ENCODE results near the gene RCCD1. TPM values are rescaled to one million over a fixed set of nuclear protein-coding genes. Genes with fewer than 3 reads are reported as not detected.

The RCCD1 gene
- total RNA-seq, 1 experiment from 2014 or later = 26.1 TPM

GRCh38 chr15:91007266-91007665, 52.6 kb downstream of the RCCD1 start:
- Mint-ChIP-seq H3K27me3 (ENCODE audit: low read depth) (no peaks in the 10 kb centered on the region; the same call in 1 of the 2 replicates), H3K9me3 (no peaks in the 10 kb centered on the region), H3K4me3 (no peak overlapping the region), H3K36me3 (peaks cover 36% of the 10 kb centered on the region), H3K27ac (no peak overlapping the region), H3K4me1 (no peaks in the 10 kb centered on the region)
- CTCF ChIA-PET = interaction anchor here (1.7 kb wide), 2 partner anchors 49 to 50 kb away, joined by 3 to 4 read pairs; no protein-coding TSS in a partner anchor
- DNase-seq (ENCODE audit: low spot score) (no peak), ATAC-seq (no peak)
- TF ChIP-seq CBFB (CRISPR knock-in tag; IDR thresholded peaks at IDR 0.05; ENCODE audit: low read depth) = no peak
- TF ChIP-seq, protein P1, sequence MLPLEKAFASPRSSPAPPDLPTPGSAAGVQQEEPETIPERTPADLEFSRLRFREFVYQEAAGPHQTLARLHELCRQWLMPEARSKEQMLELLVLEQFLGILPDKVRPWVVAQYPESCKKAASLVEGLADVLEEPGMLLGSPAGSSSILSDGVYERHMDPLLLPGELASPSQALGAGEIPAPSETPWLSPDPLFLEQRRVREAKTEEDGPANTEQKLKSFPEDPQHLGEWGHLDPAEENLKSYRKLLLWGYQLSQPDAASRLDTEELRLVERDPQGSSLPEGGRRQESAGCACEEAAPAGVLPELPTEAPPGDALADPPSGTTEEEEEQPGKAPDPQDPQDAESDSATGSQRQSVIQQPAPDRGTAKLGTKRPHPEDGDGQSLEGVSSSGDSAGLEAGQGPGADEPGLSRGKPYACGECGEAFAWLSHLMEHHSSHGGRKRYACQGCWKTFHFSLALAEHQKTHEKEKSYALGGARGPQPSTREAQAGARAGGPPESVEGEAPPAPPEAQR (CRISPR knock-in tag; IDR thresholded peaks at IDR 0.05) = no peak
- TF ChIP-seq ZMAT4 (CRISPR knock-in tag; IDR thresholded peaks at IDR 0.05) = no peak
- POLR2A ChIA-PET = no interaction called here

Other genes starting within 250 kb of the RCCD1 start
- 29.9 to 40.5 TPM (median 34.8 TPM) in 3 replicates for gene BLM, start 237.5 kb upstream of the RCCD1 start, total RNA-seq (2021)
- 36.8 to 46.3 TPM (median 38.6 TPM) in 3 replicates for gene FURIN, start 86.3 kb upstream of the RCCD1 start, total RNA-seq (2021)
- 9.7 to 10.2 TPM (median 10.0 TPM) in 3 replicates for gene FES, start 70.4 kb upstream of the RCCD1 start, total RNA-seq (2021)
- 27.9 to 31.5 TPM (median 31.0 TPM) in 3 replicates for gene MAN2A2, start 51.6 kb upstream of the RCCD1 start, total RNA-seq (2021)
- 16.4 to 23.6 TPM (median 21.7 TPM) in 3 replicates for gene HDDC3, start 22.3 kb upstream of the RCCD1 start, total RNA-seq (2021)
- 92.1 to 102 TPM (median 101 TPM) in 3 replicates for gene UNC45A, start 19.6 kb upstream of the RCCD1 start, total RNA-seq (2021)
- gene PRC1, start 39.7 kb downstream of the RCCD1 start, total RNA-seq (2021) = 114 to 130 TPM (median 121 TPM) in 3 replicates
- 18.1 to 21.1 TPM (median 20.7 TPM) in 3 replicates for gene VPS33B, start 67.7 kb downstream of the RCCD1 start, total RNA-seq (2021)
- 0.64 to 1.4 TPM (median 0.82 TPM) in 3 replicates for gene SV2B, start 145.4 kb downstream of the RCCD1 start, total RNA-seq (2021)

Data from WTC11 (cell line).